H9 (cell line): Measurements from ENCODE around the gene AKAP1. TPM values are rescaled to one million over a fixed set of nuclear protein-coding genes. Genes with fewer than 3 reads are reported as not detected.
A peak's percentile ranks its signal among the peaks of the same experiment; 100 is the strongest.

Experiments
- DNase-seq: peaks from one replicate; pipeline ENCODE4 v3.0.0-alpha.2; 2017
- H2AFZ ChIP-seq: one replicate; pipeline ENCODE4 v1.6.1; 2013; ENCODE audit warnings: mild to moderate bottlenecking, low read length, control low read depth, moderate library complexity
- H2AK5ac ChIP-seq: 2 replicates; pipeline ENCODE4 v1.6.1; 2013; ENCODE audit warnings: low read length, control low read depth, mixed read lengths; ENCODE audit not compliant: insufficient read length
- H2BK120ac ChIP-seq: one replicate; pipeline ENCODE4 v1.6.1; 2013; ENCODE audit warnings: low read depth, mild to moderate bottlenecking, low read length, control low read depth, inconsistent platforms; ENCODE audit not compliant: poor library complexity, severe bottlenecking
- H2BK12ac ChIP-seq: 2 replicates; pipeline ENCODE4 v1.6.1; 2013; ENCODE audit warnings: low read length, control low read depth, mixed read lengths, low read depth; ENCODE audit not compliant: insufficient read length
- H2BK15ac ChIP-seq: 2 replicates; pipeline ENCODE4 v1.6.1; 2013; ENCODE audit warnings: low read depth, low read length, control low read depth
- H2BK20ac ChIP-seq: one replicate; pipeline ENCODE4 v1.6.1; 2013; ENCODE audit warnings: low read depth, mild to moderate bottlenecking, low read length, control low read depth, inconsistent platforms; ENCODE audit not compliant: poor library complexity, severe bottlenecking
- H2BK5ac ChIP-seq: 2 replicates; pipeline ENCODE4 v1.6.1; 2013; ENCODE audit warnings: low read length, control low read depth, mixed read lengths; ENCODE audit not compliant: insufficient read length
- H3K14ac ChIP-seq: 2 replicates; pipeline ENCODE4 v1.6.1; 2013; ENCODE audit warnings: low read length, control low read depth; ENCODE audit not compliant: insufficient read depth
- H3K18ac ChIP-seq: 2 replicates; pipeline ENCODE4 v1.6.1; 2013; ENCODE audit warnings: low read depth, mild to moderate bottlenecking, mixed read lengths, low read length, control low read depth; ENCODE audit not compliant: insufficient read length
- H3K23ac ChIP-seq: 2 replicates; pipeline ENCODE4 v1.6.1; 2013; ENCODE audit warnings: low read length, control low read depth, mixed read lengths, low read depth; ENCODE audit not compliant: insufficient read length
- H3K23me2 ChIP-seq: 2 replicates; pipeline ENCODE4 v1.6.1; 2013; ENCODE audit warnings: low read depth, mild to moderate bottlenecking, mixed read lengths, low read length, control low read depth; ENCODE audit not compliant: insufficient read length, poor library complexity, severe bottlenecking
- H3K27ac ChIP-seq: 2 replicates; pipeline ENCODE4 v1.5.1; 2013; ENCODE audit warnings: low read length, control low read depth, mixed read lengths, low read depth; ENCODE audit not compliant: insufficient read length
- H3K27me3 ChIP-seq: 2 replicates; pipeline ENCODE4 v1.6.1; 2013; ENCODE audit warnings: low read length, control low read depth, inconsistent platforms; ENCODE audit not compliant: insufficient read depth
- H3K4ac ChIP-seq: 2 replicates; pipeline ENCODE4 v1.6.1; 2013; ENCODE audit warnings: low read depth, mild to moderate bottlenecking, control low read depth, inconsistent platforms, low read length, moderate library complexity
- H3K4me1 ChIP-seq: 2 replicates; pipeline ENCODE4 v1.6.1; 2013; ENCODE audit warnings: low read length, control low read depth, inconsistent platforms; ENCODE audit not compliant: insufficient read depth
- H3K4me2 ChIP-seq: 2 replicates; pipeline ENCODE4 v1.6.1; 2013; ENCODE audit warnings: low read length, control low read depth, mixed read lengths; ENCODE audit not compliant: insufficient read length, insufficient read depth
- H3K56ac ChIP-seq: 2 replicates; pipeline ENCODE4 v1.6.1; 2013; ENCODE audit warnings: low read depth, mild to moderate bottlenecking, mixed read lengths, low read length, control low read depth; ENCODE audit not compliant: insufficient read length
- H3K79me1 ChIP-seq: 2 replicates; pipeline ENCODE4 v1.6.1; 2013; ENCODE audit warnings: low read depth, mild to moderate bottlenecking, moderate library complexity, low read length, control low read depth, inconsistent platforms; ENCODE audit not compliant: insufficient read depth, poor library complexity, severe bottlenecking
- H3K79me2 ChIP-seq: 2 replicates; pipeline ENCODE4 v1.6.1; 2013; ENCODE audit warnings: low read length, control low read depth, inconsistent platforms; ENCODE audit not compliant: insufficient read depth
- H3K9ac ChIP-seq: 2 replicates; pipeline ENCODE4 v1.6.1; 2013; ENCODE audit warnings: low read length, control low read depth, mixed read lengths; ENCODE audit not compliant: insufficient read length; ENCODE audit errors: extremely low read depth
- H3K9me3 ChIP-seq: one replicate; pipeline ENCODE4 v1.6.1; 2013; ENCODE audit warnings: low read depth, low read length, inconsistent platforms; ENCODE audit not compliant: control insufficient read depth
- H3T11ph ChIP-seq: one replicate; pipeline ENCODE4 v1.6.1; 2013; ENCODE audit warnings: mild to moderate bottlenecking, low read length, control low read depth, inconsistent platforms
- H4K20me1 ChIP-seq: one replicate; pipeline ENCODE4 v1.6.1; 2013; ENCODE audit not compliant: control insufficient read depth, insufficient read length, insufficient read depth
- H4K5ac ChIP-seq: 2 replicates; pipeline ENCODE4 v1.6.1; 2013; ENCODE audit warnings: low read depth, mild to moderate bottlenecking, mixed read lengths, low read length, control low read depth; ENCODE audit not compliant: insufficient read length
- H4K8ac ChIP-seq: replicated peaks from 2 replicates; pipeline ENCODE4 v1.6.1; 2013; ENCODE audit warnings: low read length, control low read depth, mixed read lengths, low read depth; ENCODE audit not compliant: insufficient read length
- H4K91ac ChIP-seq: 2 replicates; pipeline ENCODE4 v1.6.1; 2013; ENCODE audit warnings: low read depth, mild to moderate bottlenecking, moderate library complexity, mixed read lengths, low read length, control low read depth; ENCODE audit not compliant: insufficient read length
- H3K27ac Mint-ChIP-seq, 3 experiments: 2 replicates in 2 of 3; 3 replicates in 1 of 3; pipeline ENCODE4 v1.8.0; 2020 to 2021; ENCODE audit warnings: mixed read lengths in 3 of 3, mild to moderate bottlenecking in 1 of 3, moderate library complexity in 1 of 3
- H3K27me3 Mint-ChIP-seq: 2 replicates; pipeline ENCODE4 v1.8.0; 2021; ENCODE audit warnings: low read depth, mild to moderate bottlenecking, moderate library complexity, mixed read lengths
- H3K36me3 Mint-ChIP-seq, 3 experiments: 2 replicates in 2 of 3; 3 replicates in 1 of 3; pipeline ENCODE4 v1.8.0; 2020 to 2021; ENCODE audit warnings: low read depth in 3 of 3, mixed read lengths in 3 of 3; ENCODE audit not compliant: insufficient read depth in 1 of 3
- H3K4me1 Mint-ChIP-seq, 2 experiments: 2 replicates each; pipeline ENCODE4 v1.8.0; 2020; ENCODE audit warnings: mixed read lengths in 2 of 2
- H3K4me3 Mint-ChIP-seq, 2 experiments: 2 replicates in 1 of 2; 3 replicates in 1 of 2; pipeline ENCODE4 v1.8.0; 2020 to 2021; ENCODE audit warnings: mild to moderate bottlenecking in 2 of 2, mixed read lengths in 2 of 2, moderate library complexity in 1 of 2
- H3K9me3 Mint-ChIP-seq, 2 experiments: 2 replicates in 1 of 2; 3 replicates in 1 of 2; pipeline ENCODE4 v1.8.0; 2020; ENCODE audit warnings: mild to moderate bottlenecking in 2 of 2, mixed read lengths in 2 of 2, moderate library complexity in 1 of 2
- CTCF ChIP-seq: fragments of 200-600 bp; sonication (generic); conservative IDR thresholded peaks from 3 replicates; pipeline ENCODE4 v1.8.0; 2021; ENCODE audit warnings: antibody characterized with exemption, mild to moderate bottlenecking
- WGBS: extraction: QIAGEN DNeasy Blood & Tissue Kit; methylation state at CpG from one replicate; pipeline ENCODE4 v1.1.7; 2013; ENCODE audit warnings: missing lambda C conversion rate, low lambda C conversion rate, mixed read lengths; ENCODE audit not compliant: insufficient read length; ENCODE audit errors: extremely low coverage; 5-methylcytosine and 5-hydroxymethylcytosine counted together
- total RNA-seq: library from RNA; stranded (reverse); gene quantifications from 2 replicates; pipeline ENCODE4 v1.2.1, GENCODE V29; 2021

AKAP1 gene
- total RNA-seq, 1 experiment from 2014 or later = 61.2 TPM

- peaks cover 56 to 73% of the 10 kb centered on the region in 2 experiments for H3K4me1 Mint-ChIP-seq
- Histone ChIP-seq H2BK12ac (no peak overlapping the region), H3K9ac (no peak overlapping the region), H3K27ac (no peak overlapping the region), H3K23ac (no peak overlapping the region), H2BK15ac (no peak overlapping the region), H4K5ac (no peak overlapping the region), H3K4me1 (peaks cover 2% of the 10 kb centered on the region; the same call in 1 of the 2 replicates), H2BK20ac (no peak overlapping the region), H4K91ac (no peak overlapping the region), H3K27me3 (no peaks in the 10 kb centered on the region), H3K56ac (no peak overlapping the region), H3K79me2 (peaks cover 2% of the 10 kb centered on the region; the same call in 1 of the 2 replicates), H3K9me3 (no peaks in the 10 kb centered on the region), H2AFZ (no peak overlapping the region), H3K4ac (no peak overlapping the region), H3K14ac (no peak overlapping the region), H4K20me1 (no peaks in the 10 kb centered on the region), H2BK120ac (no peak overlapping the region), H2BK5ac (no peak overlapping the region), H3K4me2 (no peak overlapping the region), H3K79me1 (peaks cover 9% of the 10 kb centered on the region), H2AK5ac (no peak overlapping the region), H3T11ph (no peak overlapping the region), H3K18ac (no peak overlapping the region), H4K8ac (no peak overlapping the region), H3K23me2 (no peaks in the 10 kb centered on the region)
- DNase-seq = no peak
- H3K27me3 Mint-ChIP-seq = no peaks in the 10 kb centered on the region
- no CpG with 5 or more reads among the region's 12 CpGs for WGBS
- no peaks in the 10 kb centered on the region for H3K9me3 Mint-ChIP-seq
- H3K4me3 Mint-ChIP-seq = no peak overlapping the region
- peaks cover 17 to 43% (median 38%) of the 10 kb centered on the region in 3 experiments; a peak in 6 of 7 replicates for H3K36me3 Mint-ChIP-seq
- H3K27ac Mint-ChIP-seq = peak overlapping the region in 2 of 3 experiments; percentile 27 to 87; a peak in 3 of 7 replicates
- no peak for TF ChIP-seq CTCF
Observed at GRCh38 chr17:57107498-57108101, 22.6 kb downstream of the AKAP1 start.
